ENCODE results near the gene XPC.

GRCh38 chr3:14132689-14133088 is 45.7 kb downstream of the XPC start:
- TF ChIP-seq GATA2 (CRISPR knock-in tag; IDR thresholded peaks at IDR 0.05) (no peak), EP300 (IDR thresholded peaks at IDR 0.05; ENCODE audit: borderline replicate concordance in 1 of 2, low read depth in 1 of 2, low read length in 1 of 2) (no peak), CTCF (IDR thresholded peaks at IDR 0.05) (no peak), NRF1 (IDR thresholded peaks at IDR 0.05; ENCODE audit: low read depth, low read length) (no peak), MEF2A (IDR thresholded peaks at IDR 0.05; ENCODE audit: borderline replicate concordance, low read depth) (no peak), MAX (IDR thresholded peaks at IDR 0.05; ENCODE audit: low read depth) (no peak), TAF1 (IDR thresholded peaks at IDR 0.05; ENCODE audit: borderline replicate concordance, low read depth, low read length) (no peak), MXI1 (IDR thresholded peaks at IDR 0.05; ENCODE audit: low read depth, low read length) (no peak), YY1 (IDR thresholded peaks at IDR 0.05; ENCODE audit: low read depth) (no peak)
- TF ChIP-seq, protein P1, sequence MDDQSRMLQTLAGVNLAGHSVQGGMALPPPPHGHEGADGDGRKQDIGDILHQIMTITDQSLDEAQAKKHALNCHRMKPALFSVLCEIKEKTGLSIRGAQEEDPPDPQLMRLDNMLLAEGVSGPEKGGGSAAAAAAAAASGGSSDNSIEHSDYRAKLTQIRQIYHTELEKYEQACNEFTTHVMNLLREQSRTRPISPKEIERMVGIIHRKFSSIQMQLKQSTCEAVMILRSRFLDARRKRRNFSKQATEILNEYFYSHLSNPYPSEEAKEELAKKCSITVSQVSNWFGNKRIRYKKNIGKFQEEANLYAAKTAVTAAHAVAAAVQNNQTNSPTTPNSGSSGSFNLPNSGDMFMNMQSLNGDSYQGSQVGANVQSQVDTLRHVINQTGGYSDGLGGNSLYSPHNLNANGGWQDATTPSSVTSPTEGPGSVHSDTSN (IDR thresholded peaks at IDR 0.05) = no peak

Measured in SK-N-SH (cell line).